HG02623 (cell line): Measurements from ENCODE around the gene SMIM24.
"Not testable (repeated sequence)": the region's sequence is repeated elsewhere in the genome, so short reads cannot be mapped to it uniquely, and the experiment has no call there.

Source experiments
- ATAC-seq: cut with Tn5 transposase; IDR thresholded peaks from one replicate; pipeline ENCODE4 v1.9.1; 2021; ENCODE audit warnings: moderate library complexity; ENCODE audit not compliant: unreplicated experiment

Gene SMIM24

GRCh38 chr19:3440082-3440481 lies 40.2 kb downstream of the SMIM24 start:
- ATAC-seq: no peak

- peak; percentile 75 for ATAC-seq
These were observed 45.4 kb downstream of the SMIM24 start for GRCh38 chr19:3434630-3435553.

- no peak for ATAC-seq
These were observed 46.4 kb downstream of the SMIM24 start for GRCh38 chr19:3433805-3434540.

GRCh38 chr19:3433313-3433712 lies 47.0 kb downstream of the SMIM24 start:
- ATAC-seq: no peak

GRCh38 chr19:3431760-3432397 lies 48.4 kb downstream of the SMIM24 start:
- no peak for ATAC-seq

- not testable (repeated sequence) for ATAC-seq
These were observed 50.0 kb downstream of the SMIM24 start for GRCh38 chr19:3430366-3430680.

- no peak for ATAC-seq
These were observed 53.9 kb downstream of the SMIM24 start for GRCh38 chr19:3426433-3426832.
